LNCAP (cell line): Measurements from ENCODE around the gene BOD1.

Source experiments
- TF ChIP-seq, protein P1 (sequence below): fragments of 450-650 bp; IDR thresholded peaks from 2 replicates; pipeline ENCODE4 v1.5.1; 2017; ENCODE audit warnings: mild to moderate bottlenecking

The BOD1 gene

DNA sequence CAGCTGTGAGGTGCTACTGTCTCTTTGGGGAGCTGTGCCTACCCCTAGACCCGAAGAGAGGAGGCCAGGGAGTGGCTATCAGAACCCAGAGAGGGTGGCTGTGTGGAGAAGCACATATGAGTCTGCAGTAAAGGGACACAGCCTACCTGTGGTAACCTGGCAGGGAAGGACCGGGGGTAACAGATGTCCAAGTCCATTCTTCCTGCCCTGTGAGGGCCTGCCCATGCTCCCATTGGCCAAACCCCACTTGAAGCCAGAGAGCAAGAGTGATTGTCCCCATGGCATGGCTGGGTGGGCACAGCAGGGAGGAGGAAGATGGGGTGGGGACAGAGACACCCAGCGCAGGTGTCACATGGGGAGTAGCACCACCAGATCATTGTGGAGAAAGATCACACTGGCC lies 39.3 kb downstream of the BOD1 start:
- TF ChIP-seq, protein P1, sequence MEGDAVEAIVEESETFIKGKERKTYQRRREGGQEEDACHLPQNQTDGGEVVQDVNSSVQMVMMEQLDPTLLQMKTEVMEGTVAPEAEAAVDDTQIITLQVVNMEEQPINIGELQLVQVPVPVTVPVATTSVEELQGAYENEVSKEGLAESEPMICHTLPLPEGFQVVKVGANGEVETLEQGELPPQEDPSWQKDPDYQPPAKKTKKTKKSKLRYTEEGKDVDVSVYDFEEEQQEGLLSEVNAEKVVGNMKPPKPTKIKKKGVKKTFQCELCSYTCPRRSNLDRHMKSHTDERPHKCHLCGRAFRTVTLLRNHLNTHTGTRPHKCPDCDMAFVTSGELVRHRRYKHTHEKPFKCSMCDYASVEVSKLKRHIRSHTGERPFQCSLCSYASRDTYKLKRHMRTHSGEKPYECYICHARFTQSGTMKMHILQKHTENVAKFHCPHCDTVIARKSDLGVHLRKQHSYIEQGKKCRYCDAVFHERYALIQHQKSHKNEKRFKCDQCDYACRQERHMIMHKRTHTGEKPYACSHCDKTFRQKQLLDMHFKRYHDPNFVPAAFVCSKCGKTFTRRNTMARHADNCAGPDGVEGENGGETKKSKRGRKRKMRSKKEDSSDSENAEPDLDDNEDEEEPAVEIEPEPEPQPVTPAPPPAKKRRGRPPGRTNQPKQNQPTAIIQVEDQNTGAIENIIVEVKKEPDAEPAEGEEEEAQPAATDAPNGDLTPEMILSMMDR: no peak

DNA sequence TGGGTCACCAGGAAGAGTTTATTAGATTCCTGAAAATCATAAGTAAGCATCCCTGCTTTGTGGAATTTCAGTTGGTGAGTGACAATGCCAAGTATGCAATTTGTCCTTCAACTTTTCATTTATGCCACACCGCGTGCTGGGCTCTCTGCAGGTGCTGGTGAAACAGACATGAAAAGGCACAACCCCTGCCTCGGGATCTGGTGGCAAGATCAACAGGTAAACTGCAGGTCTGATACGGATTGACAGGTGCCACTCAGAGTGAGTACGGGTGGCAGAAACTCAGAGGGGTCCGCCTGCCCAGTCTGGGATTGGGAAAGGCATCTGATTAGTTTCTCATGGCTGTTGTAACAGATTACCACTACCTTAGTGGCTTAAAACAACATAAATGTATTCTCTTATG lies 40.5 kb downstream of the BOD1 start:
- TF ChIP-seq, protein P1: no peak

DNA sequence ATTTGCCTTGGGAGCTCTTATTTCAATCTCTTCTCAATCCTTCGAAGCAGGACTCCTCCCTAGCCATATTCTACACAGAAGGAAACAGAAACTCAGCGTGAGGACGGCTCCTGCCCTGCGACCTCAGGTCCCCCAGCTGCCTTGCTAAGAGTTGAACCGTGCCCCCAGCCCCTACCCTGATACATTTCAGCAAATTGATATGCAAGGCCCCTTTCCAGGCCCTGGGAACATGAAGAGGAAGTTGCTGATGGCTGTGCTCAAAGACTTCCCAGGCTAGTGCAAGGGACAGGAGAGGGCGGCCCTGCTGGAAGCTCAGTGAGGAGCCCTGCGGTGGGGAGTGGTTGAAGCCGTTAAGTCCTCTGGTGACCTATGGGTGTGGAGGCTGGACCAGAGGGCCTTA lies 41.5 kb downstream of the BOD1 start:
- TF ChIP-seq, protein P1: no peak

DNA sequence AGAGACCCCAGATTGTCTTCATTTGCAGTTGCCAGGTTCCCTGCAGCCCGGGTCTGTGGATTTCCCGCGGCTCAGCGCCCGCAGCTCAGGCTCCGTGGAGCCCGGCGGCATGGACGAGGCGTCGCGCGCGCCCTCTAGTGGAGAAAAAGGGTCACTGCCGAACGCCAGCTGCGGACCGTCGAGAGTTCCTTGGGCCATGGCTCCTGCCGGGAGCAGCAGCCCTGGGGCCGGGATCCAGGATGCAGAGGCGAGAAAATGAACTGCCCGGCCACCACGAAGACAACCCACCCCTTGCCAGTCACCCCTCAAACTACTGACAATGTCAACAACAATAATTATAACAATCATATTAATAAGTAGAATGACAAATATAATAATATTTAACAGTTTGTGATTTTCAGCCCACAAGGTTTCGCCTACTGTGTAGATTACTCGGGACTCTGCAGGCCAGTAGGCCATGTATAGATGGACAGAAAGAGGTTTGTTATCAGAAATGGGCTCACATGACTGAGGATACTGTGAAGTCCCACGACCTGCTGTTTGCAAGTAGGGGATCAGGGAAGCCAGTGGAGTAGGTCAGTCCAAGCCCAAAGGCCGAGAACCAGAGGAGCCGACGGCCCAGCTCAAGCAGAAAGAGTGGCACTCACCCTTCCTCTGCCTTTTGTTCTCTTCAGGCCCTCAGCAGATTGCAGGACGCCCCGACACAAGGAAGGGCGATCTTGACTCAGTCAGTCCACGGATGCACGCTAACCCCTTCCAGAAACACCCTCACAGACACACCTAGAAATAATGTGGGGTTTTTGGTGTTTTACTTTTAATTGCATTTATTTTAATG lies 43.1 kb downstream of the BOD1 start:
- TF ChIP-seq, protein P1: peak; percentile 93

DNA sequence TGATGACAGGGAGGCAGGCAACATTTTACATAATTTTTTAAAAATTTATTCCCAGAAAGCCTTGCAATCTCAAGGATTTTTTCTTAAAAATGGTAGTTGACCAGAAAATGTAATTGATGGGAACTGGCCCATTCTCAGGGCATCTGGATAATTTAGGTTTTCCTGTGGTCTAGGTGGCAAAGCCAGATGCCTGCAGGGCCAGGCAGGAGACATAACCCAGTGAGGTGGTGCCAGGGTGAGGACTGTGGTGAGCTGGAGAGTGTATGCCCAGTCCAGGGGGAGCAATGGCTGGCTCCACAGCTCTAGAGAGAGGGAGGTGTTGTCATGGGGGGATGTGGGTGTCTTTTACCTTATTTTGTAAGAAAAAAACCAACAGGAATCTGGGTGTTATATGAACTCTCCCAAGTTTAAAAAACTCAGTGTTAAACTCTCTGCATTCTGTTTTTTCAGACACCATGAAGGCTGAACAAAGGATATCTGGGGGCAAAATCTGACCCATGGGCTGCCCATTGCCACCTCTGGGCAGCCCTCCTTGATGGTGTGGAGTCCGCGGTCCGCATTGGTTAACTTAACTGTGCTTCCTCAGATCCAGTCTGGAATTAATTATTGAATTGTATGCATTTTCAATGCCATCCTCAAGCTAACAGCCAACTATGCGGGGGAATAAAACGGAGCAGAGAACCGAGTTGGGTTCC lies 43.9 kb downstream of the BOD1 start:
- TF ChIP-seq, protein P1: no peak

DNA sequence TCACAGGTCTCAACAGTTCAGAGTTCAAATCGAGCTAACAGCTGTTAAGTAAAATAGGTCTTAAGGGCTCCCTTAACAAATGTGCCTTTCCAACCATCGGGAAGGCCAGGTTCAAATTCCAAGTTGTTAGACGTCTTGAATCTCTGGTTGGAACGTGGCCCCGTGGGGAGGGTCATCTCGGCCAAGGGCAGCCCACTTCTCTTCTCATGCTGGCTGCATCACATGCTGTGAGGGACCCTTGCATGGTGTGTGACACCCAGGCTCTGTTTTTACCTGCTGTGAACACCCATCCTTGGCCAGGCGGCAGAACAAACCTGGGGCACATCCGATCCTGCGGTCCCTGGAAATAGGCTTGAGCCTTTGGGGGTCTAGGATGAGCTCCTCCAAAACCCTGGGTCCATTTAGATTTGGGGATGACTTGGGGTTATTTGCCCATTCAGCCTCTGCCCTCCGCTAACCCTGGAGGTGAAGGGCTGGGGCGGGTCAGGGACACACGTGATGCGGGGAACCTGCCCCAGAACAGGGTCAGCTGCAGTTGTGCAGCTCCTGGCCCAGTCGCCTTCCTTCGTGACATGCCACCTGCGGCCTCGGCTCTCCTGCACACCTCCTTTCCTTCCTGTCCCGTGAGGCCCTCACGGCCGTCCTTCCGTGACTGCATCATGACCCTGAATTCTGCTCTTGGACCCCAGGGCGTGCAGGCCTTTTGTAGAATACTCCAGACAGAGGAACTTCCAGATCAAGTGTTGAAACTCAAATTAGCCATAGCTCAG lies 45.9 kb downstream of the BOD1 start:
- TF ChIP-seq, protein P1: no peak

DNA sequence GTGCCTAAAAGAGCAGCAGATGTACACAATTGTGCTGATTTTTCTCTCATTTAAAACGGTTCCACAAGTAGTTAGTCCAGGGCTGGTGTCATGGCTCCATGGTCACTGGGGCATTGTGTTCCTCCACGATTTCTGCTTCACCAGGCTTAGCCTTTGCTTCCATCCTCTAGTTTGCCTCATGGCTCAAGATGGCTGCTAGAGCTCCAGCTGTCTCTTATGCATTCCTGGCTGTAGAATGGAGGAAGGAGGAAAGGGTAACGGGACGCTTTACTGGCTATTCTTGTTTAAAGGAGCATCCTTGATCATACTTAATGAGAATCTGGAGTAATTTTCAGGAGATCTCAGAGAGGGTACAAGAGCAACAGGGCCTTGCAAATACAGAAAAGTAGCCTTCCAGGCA lies 47.7 kb downstream of the BOD1 start:
- TF ChIP-seq, protein P1: no peak
